Measurements from ENCODE around the gene NTRK2. TPM values are rescaled to one million over a fixed set of nuclear protein-coding genes. Genes with fewer than 3 reads are reported as not detected.

NTRK2 gene
- total RNA-seq, 1 donor from 2014 or later = 3.8 TPM

DNA sequence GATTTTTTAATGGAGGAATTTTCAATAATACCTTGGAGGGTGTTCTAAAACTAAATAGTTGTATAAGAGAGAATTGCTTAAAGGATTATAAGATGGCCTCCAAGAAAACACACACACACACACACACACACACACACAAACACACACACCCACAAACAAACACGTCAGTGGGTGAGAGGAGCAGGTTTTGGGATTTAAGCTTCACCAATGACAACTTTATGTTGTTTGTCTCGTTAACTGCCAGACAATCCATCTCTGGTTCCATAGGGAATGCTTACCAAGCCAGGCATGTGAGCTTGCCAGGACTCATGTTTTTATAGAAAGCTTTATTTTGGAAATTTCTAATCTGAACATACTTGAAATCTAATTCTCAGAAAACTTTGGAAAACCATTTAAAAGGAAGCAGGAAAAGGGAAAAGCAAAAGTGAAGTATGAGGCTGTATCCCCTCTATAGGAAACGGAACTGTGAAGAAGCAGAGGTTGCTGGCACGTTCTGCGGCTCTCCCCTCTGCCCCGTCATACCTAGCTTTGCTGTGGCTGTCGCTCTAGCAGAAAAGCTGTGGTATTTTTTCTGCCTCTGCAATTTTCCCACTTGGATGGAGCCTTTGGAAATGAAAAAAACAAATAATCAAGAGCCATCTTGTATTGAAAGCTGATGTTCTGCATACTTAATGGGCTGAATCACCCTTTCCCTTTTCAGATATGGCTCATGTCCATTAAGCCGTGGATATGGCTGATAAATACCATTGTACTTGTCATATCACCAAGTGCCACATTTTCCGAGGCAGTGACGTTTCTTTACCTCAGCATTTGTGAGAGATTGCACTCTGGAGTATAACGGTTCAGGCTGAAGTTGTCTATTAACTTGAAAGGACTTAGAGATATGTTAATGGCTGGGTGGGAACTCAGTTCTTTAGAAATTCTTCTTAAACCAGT is 112.7 kb downstream of the NTRK2 start:
- no peak for DNase-seq
- peak overlapping the region; percentile 23 for H3K27ac ChIP-seq (replicated peaks)
- TF ChIP-seq, protein P1, sequence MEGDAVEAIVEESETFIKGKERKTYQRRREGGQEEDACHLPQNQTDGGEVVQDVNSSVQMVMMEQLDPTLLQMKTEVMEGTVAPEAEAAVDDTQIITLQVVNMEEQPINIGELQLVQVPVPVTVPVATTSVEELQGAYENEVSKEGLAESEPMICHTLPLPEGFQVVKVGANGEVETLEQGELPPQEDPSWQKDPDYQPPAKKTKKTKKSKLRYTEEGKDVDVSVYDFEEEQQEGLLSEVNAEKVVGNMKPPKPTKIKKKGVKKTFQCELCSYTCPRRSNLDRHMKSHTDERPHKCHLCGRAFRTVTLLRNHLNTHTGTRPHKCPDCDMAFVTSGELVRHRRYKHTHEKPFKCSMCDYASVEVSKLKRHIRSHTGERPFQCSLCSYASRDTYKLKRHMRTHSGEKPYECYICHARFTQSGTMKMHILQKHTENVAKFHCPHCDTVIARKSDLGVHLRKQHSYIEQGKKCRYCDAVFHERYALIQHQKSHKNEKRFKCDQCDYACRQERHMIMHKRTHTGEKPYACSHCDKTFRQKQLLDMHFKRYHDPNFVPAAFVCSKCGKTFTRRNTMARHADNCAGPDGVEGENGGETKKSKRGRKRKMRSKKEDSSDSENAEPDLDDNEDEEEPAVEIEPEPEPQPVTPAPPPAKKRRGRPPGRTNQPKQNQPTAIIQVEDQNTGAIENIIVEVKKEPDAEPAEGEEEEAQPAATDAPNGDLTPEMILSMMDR (IDR thresholded peaks at IDR 0.05; ENCODE audit: borderline replicate concordance) = no peak

DNA sequence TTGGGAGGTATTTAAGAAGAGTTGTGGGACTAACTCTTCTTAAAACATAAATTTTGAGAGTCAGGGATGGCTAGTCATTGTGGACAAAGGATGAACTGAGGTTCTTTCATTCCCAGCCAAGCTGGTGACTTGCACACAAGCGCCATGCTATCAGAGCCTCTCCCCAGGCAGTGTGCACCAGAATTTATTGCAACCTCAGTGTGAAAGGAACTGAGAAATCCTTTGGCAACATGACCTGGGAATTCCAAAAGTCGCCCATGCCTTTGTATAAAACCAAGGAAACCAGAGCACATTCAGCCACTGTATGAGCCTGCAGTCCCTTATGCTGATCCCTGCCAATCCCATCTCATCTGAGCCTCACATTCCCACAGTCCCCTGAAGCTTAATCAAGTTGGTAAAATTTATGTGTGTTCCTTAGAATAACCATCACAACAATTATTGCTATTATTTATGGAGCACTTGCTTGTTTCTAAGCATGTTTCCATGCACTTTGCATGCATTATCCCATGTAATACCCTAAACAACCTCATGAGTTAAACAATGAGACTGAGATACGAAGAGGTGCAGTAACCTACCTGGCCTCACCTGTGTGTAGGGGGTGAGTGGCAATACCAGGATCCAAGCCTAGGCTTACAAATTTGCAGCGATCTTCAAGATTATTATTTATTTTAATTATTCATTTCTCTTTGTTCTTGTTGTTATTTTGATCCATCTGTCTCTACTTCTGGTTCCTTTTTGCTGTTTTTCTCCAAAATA is 116.4 kb downstream of the NTRK2 start:
- no peak overlapping the region for H3K4me3 ChIP-seq
- H3K36me3 ChIP-seq = no peaks in the 10 kb centered on the region
- intact Hi-C loops (cut with micrococcal nuclease) = no loop called here
- TF ChIP-seq, protein P1 (IDR thresholded peaks at IDR 0.05; ENCODE audit: borderline replicate concordance) = no peak
- peaks cover 9% of the 10 kb centered on the region for H3K4me1 ChIP-seq
- no peaks in the 10 kb centered on the region for H3K9me3 ChIP-seq (replicated peaks)
- H3K27me3 ChIP-seq (ENCODE audit: low read depth) = peaks cover 11% of the 10 kb centered on the region
- DNase-seq = no peak
- no peak overlapping the region for H3K27ac ChIP-seq (replicated peaks)

More for the DNA sequence above, 112.7 kb downstream of the NTRK2 start:
- no peak overlapping the region for H3K4me3 ChIP-seq
- no peaks in the 10 kb centered on the region for H3K36me3 ChIP-seq
- H3K9me3 ChIP-seq (replicated peaks) = no peaks in the 10 kb centered on the region
- H3K27me3 ChIP-seq (ENCODE audit: low read depth) = peaks cover 25% of the 10 kb centered on the region
- peaks cover 9% of the 10 kb centered on the region for H3K4me1 ChIP-seq
- intact Hi-C loops (cut with micrococcal nuclease) = no loop called here

- DNase-seq = no peak
- Histone ChIP-seq H3K36me3 (no peaks in the 10 kb centered on the region), H3K4me3 (no peak overlapping the region), H3K4me1 (no peaks in the 10 kb centered on the region), H3K27me3 (ENCODE audit: low read depth) (peaks cover 11% of the 10 kb centered on the region), H3K9me3 (replicated peaks) (no peaks in the 10 kb centered on the region), H3K27ac (replicated peaks) (no peak overlapping the region)
- TF ChIP-seq, protein P1 (IDR thresholded peaks at IDR 0.05; ENCODE audit: borderline replicate concordance) = no peak
- intact Hi-C loops (cut with micrococcal nuclease) = no loop called here
Observed at GRCh38 chr9:84788803-84789462, 119.4 kb downstream of the NTRK2 start.

DNA sequence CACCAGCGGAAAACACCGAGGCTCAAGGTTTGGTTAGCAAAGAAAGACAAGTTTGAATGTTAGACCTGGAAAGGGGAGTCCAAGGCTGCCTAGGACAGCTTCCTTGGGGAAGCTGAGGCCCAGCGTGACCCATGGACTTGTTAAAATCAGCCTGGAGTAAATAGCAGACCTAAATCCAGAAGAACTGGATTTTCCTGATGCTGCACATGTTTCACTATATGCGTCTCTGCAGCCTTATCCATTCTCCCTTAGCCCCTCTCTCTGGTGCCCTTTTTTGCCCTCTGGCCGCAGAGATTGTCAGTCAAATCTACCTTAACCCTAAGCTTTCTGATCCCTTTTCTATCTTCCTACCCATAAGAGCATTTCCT is 119.9 kb downstream of the NTRK2 start:
- TF ChIP-seq, protein P1 (IDR thresholded peaks at IDR 0.05; ENCODE audit: borderline replicate concordance) = no peak
- no peak overlapping the region for H3K27ac ChIP-seq (replicated peaks)
- H3K4me3 ChIP-seq = no peak overlapping the region
- no peaks in the 10 kb centered on the region for H3K9me3 ChIP-seq (replicated peaks)
- no peaks in the 10 kb centered on the region for H3K4me1 ChIP-seq
- intact Hi-C loops (cut with micrococcal nuclease) = no loop called here
- DNase-seq = no peak
- no peaks in the 10 kb centered on the region for H3K36me3 ChIP-seq
- peaks cover 11% of the 10 kb centered on the region for H3K27me3 ChIP-seq (ENCODE audit: low read depth)

- DNase-seq = no peak
- Histone ChIP-seq H3K4me3 (no peak overlapping the region), H3K27ac (replicated peaks) (no peak overlapping the region), H3K27me3 (ENCODE audit: low read depth) (peaks cover 11% of the 10 kb centered on the region), H3K36me3 (no peaks in the 10 kb centered on the region), H3K4me1 (no peaks in the 10 kb centered on the region), H3K9me3 (replicated peaks) (no peaks in the 10 kb centered on the region)
- TF ChIP-seq, protein P1 (IDR thresholded peaks at IDR 0.05; ENCODE audit: borderline replicate concordance) = no peak
- intact Hi-C loops (cut with micrococcal nuclease) = no loop called here
Observed at GRCh38 chr9:84791643-84792042, 122.1 kb downstream of the NTRK2 start.

Measured in left ventricle myocardium inferior (tissue), 1 donor.